Erythroblast (primary cell): ENCODE results near the gene TRIO.

Experiments used
- GATA1 ChIP-seq: IDR thresholded peaks from 2 replicates; pipeline ENCODE4 v1.6.1; 2011; ENCODE audit warnings: low read depth, mild to moderate bottlenecking, control low read depth, low read length, moderate library complexity
- POLR2A ChIP-seq: IDR thresholded peaks from 2 replicates; pipeline ENCODE4 v1.6.1; 2011; ENCODE audit warnings: mild to moderate bottlenecking, low read length

GRCh38 chr5:14343376-14343775 lies 200.2 kb downstream of the TRIO start:
- no peak for TF ChIP-seq POLR2A
- no peak for TF ChIP-seq GATA1
